SK-N-MC (cell line): ENCODE data around the gene TRAPPC5.

Source experiments
- DNase-seq: peaks from one replicate; pipeline ENCODE4 v3.0.0-alpha.2; 2011; ENCODE audit warnings: low read depth, low spot score
- H3K27ac ChIP-seq: fragments of 200-600 bp; sonication (generic); 2 replicates; pipeline ENCODE4 v1.5.1; 2016; ENCODE audit warnings: mixed run types
- H3K36me3 ChIP-seq: fragments of 200-600 bp; sonication (generic); 2 replicates; pipeline ENCODE4 v1.6.1; 2017; ENCODE audit warnings: antibody characterized with exemption, low read length, mixed read lengths; ENCODE audit not compliant: insufficient read depth
- H3K4me3 ChIP-seq: fragments of 200-600 bp; sonication (generic); 2 replicates; pipeline ENCODE4 v1.5.1; 2016
- H3K9ac ChIP-seq: fragments of 200-600 bp; sonication (generic); 2 replicates; pipeline ENCODE4 v1.8.0; 2017; ENCODE audit warnings: mixed run types, mixed read lengths; ENCODE audit not compliant: insufficient read length
- H3K9me3 ChIP-seq: fragments of 200-600 bp; sonication (generic); 2 replicates; pipeline ENCODE4 v1.6.1; 2017; ENCODE audit warnings: low read depth, mild to moderate bottlenecking, antibody characterized with exemption, low read length, moderate library complexity, mixed read lengths
- EZH2 ChIP-seq: fragments of 200-600 bp; sonication (generic); IDR thresholded peaks from one replicate; pipeline ENCODE4 v1.6.1; 2017; ENCODE audit warnings: antibody characterized with exemption
- FOXP2 ChIP-seq: optimal IDR thresholded peaks from 2 replicates; pipeline ENCODE3; 2011; ENCODE audit warnings: mild to moderate bottlenecking, moderate library complexity; ENCODE audit not compliant: insufficient read depth; ENCODE audit errors: extremely low read length, control extremely low read depth
- POLR2AphosphoS5 ChIP-seq: IDR thresholded peaks from 2 replicates; pipeline ENCODE4 v1.6.1; 2012; ENCODE audit warnings: mild to moderate bottlenecking, low read depth, low read length, borderline replicate concordance

TRAPPC5 gene

GRCh38 chr19:7725791-7726190 is 45.2 kb downstream of the TRAPPC5 start:
- no peak overlapping the region for H3K27ac ChIP-seq
- no peaks in the 10 kb centered on the region for H3K9me3 ChIP-seq
- no peak overlapping the region for H3K9ac ChIP-seq

GRCh38 chr19:7729211-7729610 is 48.6 kb downstream of the TRAPPC5 start:
- Histone ChIP-seq H3K9ac (no peak overlapping the region), H3K27ac (no peak overlapping the region), H3K4me3 (no peak overlapping the region), H3K36me3 (no peaks in the 10 kb centered on the region), H3K9me3 (no peaks in the 10 kb centered on the region)
- TF ChIP-seq EZH2, result no peak
- no peak for TF ChIP-seq POLR2AphosphoS5
- no peak for DNase-seq

More at GRCh38 chr19:7725791-7726190, 45.2 kb downstream of the TRAPPC5 start:
- Histone ChIP-seq H3K36me3 (no peaks in the 10 kb centered on the region), H3K4me3 (no peak overlapping the region)
- TF ChIP-seq POLR2AphosphoS5 (no peak), FOXP2 (no peak), EZH2 (no peak)
- no peak for DNase-seq

DNA sequence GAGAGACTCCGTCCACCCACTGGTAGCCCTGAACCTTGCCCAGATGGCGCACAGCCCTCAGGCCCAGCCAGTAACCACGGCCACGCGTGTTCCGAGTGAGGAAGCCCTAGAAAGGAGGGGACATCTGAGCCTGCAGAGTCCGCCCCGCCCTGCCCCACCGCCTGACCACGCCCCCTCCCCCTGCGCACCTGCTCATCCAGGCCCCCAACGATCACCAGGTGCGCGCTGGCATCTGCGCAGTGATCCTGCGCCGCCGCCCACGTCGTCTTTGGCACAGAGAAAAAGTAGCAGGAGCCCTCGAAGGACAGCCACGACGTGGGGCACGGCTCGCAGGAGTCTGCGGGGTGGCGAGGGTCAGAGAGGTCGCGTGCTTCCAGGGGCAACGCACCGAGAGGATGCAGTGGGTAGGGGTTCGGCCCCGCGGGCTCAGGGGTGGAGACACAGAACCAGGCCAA is 49.2 kb downstream of the TRAPPC5 start:
- DNase-seq, result no peak
- H3K9me3 ChIP-seq, result no peaks in the 10 kb centered on the region
- H3K4me3 ChIP-seq, result no peak overlapping the region
- H3K9ac ChIP-seq, result no peak overlapping the region
- no peaks in the 10 kb centered on the region for H3K36me3 ChIP-seq
- TF ChIP-seq FOXP2 (no peak), POLR2AphosphoS5 (no peak), EZH2 (no peak)
- H3K27ac ChIP-seq, result no peak overlapping the region

- no peak for DNase-seq
- Histone ChIP-seq H3K27ac (no peak overlapping the region), H3K9ac (no peak overlapping the region), H3K9me3 (no peaks in the 10 kb centered on the region), H3K36me3 (no peaks in the 10 kb centered on the region), H3K4me3 (no peak overlapping the region)
- TF ChIP-seq FOXP2 (no peak), POLR2AphosphoS5 (no peak), EZH2 (no peak)
These were observed 49.9 kb downstream of the TRAPPC5 start for GRCh38 chr19:7730286-7731217.

DNA sequence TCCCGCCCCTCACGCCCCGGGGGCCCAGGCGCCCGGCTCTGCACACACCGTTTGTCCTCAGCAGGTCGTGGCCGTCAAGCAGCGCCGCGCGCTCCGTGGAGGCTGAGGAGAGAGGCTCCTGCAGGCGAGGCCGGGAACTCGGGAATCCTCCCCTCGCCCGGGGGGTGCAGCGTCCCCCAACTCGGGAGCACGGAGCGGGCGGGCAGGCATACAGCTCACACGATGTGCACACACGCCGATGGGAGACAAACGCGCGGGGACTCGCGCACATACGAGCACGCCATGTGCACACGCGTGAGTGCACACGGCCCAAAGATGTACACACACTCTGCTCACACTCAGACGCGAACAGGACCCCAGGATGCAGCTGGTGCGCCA is 50.6 kb downstream of the TRAPPC5 start:
- no peak overlapping the region for H3K9ac ChIP-seq
- H3K36me3 ChIP-seq, result no peaks in the 10 kb centered on the region
- no peaks in the 10 kb centered on the region for H3K9me3 ChIP-seq
- H3K4me3 ChIP-seq, result no peak overlapping the region
- H3K27ac ChIP-seq, result no peak overlapping the region
- no peak for TF ChIP-seq FOXP2
- TF ChIP-seq EZH2, result no peak
- no peak for TF ChIP-seq POLR2AphosphoS5
- DNase-seq, result no peak

- no peaks in the 10 kb centered on the region for H3K9me3 ChIP-seq
- TF ChIP-seq POLR2AphosphoS5 (no peak), FOXP2 (no peak), EZH2 (no peak)
- no peak for DNase-seq
- no peak overlapping the region for H3K27ac ChIP-seq
- no peak overlapping the region for H3K9ac ChIP-seq
- no peaks in the 10 kb centered on the region for H3K36me3 ChIP-seq
- no peak overlapping the region for H3K4me3 ChIP-seq
These were observed 51.0 kb downstream of the TRAPPC5 start for GRCh38 chr19:7731615-7732014.

DNA sequence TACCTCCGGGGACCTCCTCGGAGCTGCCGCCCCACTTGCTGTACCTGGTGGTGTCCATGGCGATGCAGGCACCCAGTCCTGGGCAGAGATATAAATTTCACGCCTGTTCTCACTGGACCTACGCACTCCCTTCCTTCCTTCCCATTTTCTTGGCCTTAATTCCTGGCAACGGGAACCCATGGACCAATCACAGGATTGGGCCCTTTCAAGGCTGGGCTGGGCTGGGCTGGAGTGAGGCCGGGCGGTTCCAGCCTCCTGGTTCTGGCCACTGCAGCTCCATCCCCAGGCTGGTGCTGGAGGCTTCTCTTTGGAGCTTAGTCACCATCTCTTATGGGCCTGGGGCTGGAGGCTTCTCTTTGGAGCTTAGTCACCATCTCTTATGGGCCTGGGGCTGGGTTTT is 51.4 kb downstream of the TRAPPC5 start, which contains the start of gene CLEC4G:
TSS of gene CLEC4G (minus strand) at position 66 of the 400 bp plus-strand sequence. CDS start at position 58, 8 bp downstream.
- Histone ChIP-seq H3K4me3 (no peak within 1 kb of the TSS), H3K27ac (no peak within 1 kb of the TSS), H3K9me3 (no peaks in the 10 kb centered on the region), H3K36me3 (no peaks in the 10 kb centered on the region), H3K9ac (no peak within 1 kb of the TSS)
- no peak for TF ChIP-seq FOXP2
- no peak for TF ChIP-seq EZH2
- TF ChIP-seq POLR2AphosphoS5, result no peak
- DNase-seq, result no peak

DNA sequence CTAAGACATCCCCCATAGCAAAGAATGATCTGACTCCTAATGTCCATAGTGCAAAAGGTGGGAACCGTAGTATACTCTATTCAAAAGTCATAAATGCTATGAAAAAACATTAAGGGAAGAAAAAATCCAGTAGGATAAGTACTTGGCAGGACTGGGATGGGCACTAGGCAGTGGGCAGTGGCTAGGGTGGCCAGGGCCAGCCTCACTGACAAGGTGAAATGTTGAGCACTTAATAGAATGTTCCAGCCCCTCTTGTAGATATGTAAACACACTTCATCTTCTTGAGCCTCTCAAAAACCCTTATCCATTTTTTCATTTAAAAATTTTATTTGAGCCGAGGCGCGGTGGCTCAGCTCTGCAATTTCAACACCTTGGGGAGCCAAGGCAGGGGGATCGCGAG is 52.7 kb downstream of the TRAPPC5 start:
- H3K27ac ChIP-seq, result no peak overlapping the region
- no peak for TF ChIP-seq EZH2
- no peak for TF ChIP-seq FOXP2
- TF ChIP-seq POLR2AphosphoS5, result no peak
- DNase-seq, result no peak
- no peak overlapping the region for H3K9ac ChIP-seq
- H3K36me3 ChIP-seq, result no peaks in the 10 kb centered on the region
- H3K4me3 ChIP-seq, result no peak overlapping the region
- H3K9me3 ChIP-seq, result no peaks in the 10 kb centered on the region
